ENCODE measurements around the gene CHST11. TPM values are rescaled to one million over a fixed set of nuclear protein-coding genes. Genes with fewer than 3 reads are reported as not detected.

The CHST11 gene
- total RNA-seq, 1 experiment from 2014 or later: 6.7 TPM

DNA sequence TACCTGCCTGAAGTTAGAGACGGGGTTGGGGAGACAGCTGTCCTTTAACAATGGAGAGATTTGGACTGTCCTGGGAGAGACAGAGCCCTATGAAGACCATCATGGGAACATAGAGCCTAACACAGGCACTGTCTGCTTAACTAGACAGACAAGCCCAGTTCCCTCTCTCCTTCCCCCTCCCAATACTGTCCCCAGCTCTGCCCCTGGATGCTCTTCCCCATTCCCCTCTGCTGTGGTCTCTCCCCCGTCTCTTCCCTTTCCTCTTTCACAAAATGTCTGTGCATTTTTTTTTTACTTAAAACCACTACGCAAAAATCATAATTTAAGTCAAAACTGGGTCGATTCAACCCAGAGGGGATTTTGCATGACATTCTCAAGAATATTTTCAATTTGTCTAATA lies 232.9 kb downstream of the CHST11 start:
- no peak overlapping the region for H3K9ac ChIP-seq (ENCODE audit: extremely low read depth, insufficient read length, low read length)
- H3K27me3 Mint-ChIP-seq (ENCODE audit: low read depth): no peaks in the 10 kb centered on the region; the same call in 1 of the 2 replicates
- H3K56ac ChIP-seq (ENCODE audit: insufficient read length, low read depth, low read length): no peak overlapping the region
- H3K23me2 ChIP-seq (ENCODE audit: insufficient read length, low read depth, low read length, poor library complexity, severe bottlenecking): no peaks in the 10 kb centered on the region
- no peak overlapping the region for H2BK120ac ChIP-seq (ENCODE audit: low read depth, low read length, poor library complexity, severe bottlenecking)
- no peak overlapping the region for H3K27ac ChIP-seq (ENCODE audit: insufficient read length, low read depth, low read length)
- no peak overlapping the region for H2BK5ac ChIP-seq (ENCODE audit: insufficient read length, low read length)
- no peak overlapping the region for H2AFZ ChIP-seq (ENCODE audit: low read length)
- no peaks in the 10 kb centered on the region for H3K79me2 ChIP-seq (ENCODE audit: insufficient read depth, low read length)
- H2BK12ac ChIP-seq (ENCODE audit: insufficient read length, low read depth, low read length): no peak overlapping the region
- no peak overlapping the region for H3K18ac ChIP-seq (ENCODE audit: insufficient read length, low read depth, low read length)
- H2BK15ac ChIP-seq (ENCODE audit: low read depth, low read length): no peak overlapping the region
- peaks cover 5 to 9% of the 10 kb centered on the region in 2 experiments for H3K9me3 Mint-ChIP-seq
- H2BK20ac ChIP-seq (ENCODE audit: low read depth, low read length, poor library complexity, severe bottlenecking): no peak overlapping the region
- no peaks in the 10 kb centered on the region for H3K9me3 ChIP-seq (ENCODE audit: control insufficient read depth, low read depth, low read length)
- TF ChIP-seq CTCF (conservative IDR thresholded peaks at IDR 0.05): no peak
- no peaks in the 10 kb centered on the region for H3K27me3 ChIP-seq (ENCODE audit: insufficient read depth, low read length)
- H3T11ph ChIP-seq (ENCODE audit: low read length): no peak overlapping the region
- H4K20me1 ChIP-seq (ENCODE audit: control insufficient read depth, insufficient read depth, insufficient read length): no peaks in the 10 kb centered on the region
- no peak overlapping the region for H4K91ac ChIP-seq (ENCODE audit: insufficient read length, low read depth, low read length)
- no peak overlapping the region for H2AK5ac ChIP-seq (ENCODE audit: insufficient read length, low read length)
- WGBS (ENCODE audit: extremely low coverage, insufficient read length, low lambda C conversion rate): no CpG with 5 or more reads among the region's 4 CpGs
- no peak overlapping the region for H3K4me2 ChIP-seq (ENCODE audit: insufficient read depth, insufficient read length, low read length)
- 0 out of 4 replicates have a peak, but pooled peaks cover 0 to 5% of the 10 kb centered on the region in 2 experiments for H3K4me1 Mint-ChIP-seq
- no peak for DNase-seq
- no peak overlapping the region for H3K4me3 Mint-ChIP-seq
- peaks cover 2% of the 10 kb centered on the region for H3K79me1 ChIP-seq (ENCODE audit: insufficient read depth, low read depth, low read length, poor library complexity, severe bottlenecking)
- no peak overlapping the region for H4K8ac ChIP-seq (replicated peaks; ENCODE audit: insufficient read length, low read depth, low read length)
- no peak overlapping the region for H3K27ac Mint-ChIP-seq
- H3K36me3 Mint-ChIP-seq (ENCODE audit: insufficient read depth in 1 of 3, low read depth in 3 of 3): peaks cover 7 to 11% (median 9%) of the 10 kb centered on the region in 3 experiments
- no peak overlapping the region for H3K4ac ChIP-seq (ENCODE audit: low read depth, low read length)
- H4K5ac ChIP-seq (ENCODE audit: insufficient read length, low read depth, low read length): no peak overlapping the region
- H3K23ac ChIP-seq (ENCODE audit: insufficient read length, low read depth, low read length): no peak overlapping the region
- H3K4me1 ChIP-seq (ENCODE audit: insufficient read depth, low read length): no peaks in the 10 kb centered on the region
- no peak overlapping the region for H3K14ac ChIP-seq (ENCODE audit: insufficient read depth, low read length)
